NB4 (cell line): ENCODE measurements around the gene DSCAM.

Source experiments
- CTCF ChIP-seq: IDR thresholded peaks from one replicate; pipeline ENCODE4 v1.5.1; 2012; ENCODE audit warnings: low read depth, low read length
- POLR2A ChIP-seq: IDR thresholded peaks from 2 replicates; pipeline ENCODE4 v1.6.1; 2011; ENCODE audit warnings: mild to moderate bottlenecking; ENCODE audit not compliant: insufficient read length; ENCODE audit errors: extremely low read depth

- TF ChIP-seq CTCF, result no peak
- no peak for TF ChIP-seq POLR2A
Observed at GRCh38 chr21:39971956-39972355, 875.0 kb downstream of the DSCAM start.
